ENCODE data around the gene DNAH9.
A peak's percentile ranks its signal among the peaks of the same experiment; 100 is the strongest.

DNAH9 gene

GRCh38 chr17:11979795-11980194 lies 381.5 kb downstream of the DNAH9 start:
- no peak for TF ChIP-seq CTCF (IDR thresholded peaks at IDR 0.05; ENCODE audit: insufficient read depth, missing control alignments)
- DNase-seq (ENCODE audit: insufficient read length, low spot score) (no peak), FAIRE-seq (no peak)

DNA sequence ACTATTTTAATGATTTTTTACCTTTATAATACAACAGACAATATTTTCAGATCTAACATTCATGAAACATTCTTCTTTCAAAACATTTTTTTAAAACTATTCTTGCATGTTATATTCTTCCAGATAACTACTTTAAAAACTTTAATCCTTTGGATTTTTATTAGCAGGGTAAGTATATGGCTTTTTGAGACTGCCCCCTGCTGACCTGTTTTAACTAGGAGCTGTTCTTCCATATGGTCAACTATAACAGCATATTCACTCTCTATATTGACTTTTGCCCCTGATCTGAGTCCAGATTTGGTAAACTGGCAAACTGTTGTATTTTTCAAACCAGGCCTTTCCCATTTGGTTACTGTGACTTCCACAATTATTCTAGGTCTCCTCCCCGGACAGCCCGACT lies 382.5 kb downstream of the DNAH9 start:
- TF ChIP-seq CTCF (IDR thresholded peaks at IDR 0.05; ENCODE audit: insufficient read depth, missing control alignments): no peak
- no peak for FAIRE-seq
- DNase-seq (ENCODE audit: insufficient read length, low spot score): no peak

GRCh38 chr17:11981862-11982261 lies 383.6 kb downstream of the DNAH9 start:
- TF ChIP-seq CTCF (IDR thresholded peaks at IDR 0.05; ENCODE audit: insufficient read depth, missing control alignments): no peak
- DNase-seq (ENCODE audit: insufficient read length, low spot score): no peak
- no peak for FAIRE-seq

GRCh38 chr17:11986179-11986941 lies 388.1 kb downstream of the DNAH9 start:
- TF ChIP-seq CTCF (IDR thresholded peaks at IDR 0.05; ENCODE audit: insufficient read depth, missing control alignments): no peak
- no peak for DNase-seq (ENCODE audit: insufficient read length, low spot score)
- FAIRE-seq: no peak

DNA sequence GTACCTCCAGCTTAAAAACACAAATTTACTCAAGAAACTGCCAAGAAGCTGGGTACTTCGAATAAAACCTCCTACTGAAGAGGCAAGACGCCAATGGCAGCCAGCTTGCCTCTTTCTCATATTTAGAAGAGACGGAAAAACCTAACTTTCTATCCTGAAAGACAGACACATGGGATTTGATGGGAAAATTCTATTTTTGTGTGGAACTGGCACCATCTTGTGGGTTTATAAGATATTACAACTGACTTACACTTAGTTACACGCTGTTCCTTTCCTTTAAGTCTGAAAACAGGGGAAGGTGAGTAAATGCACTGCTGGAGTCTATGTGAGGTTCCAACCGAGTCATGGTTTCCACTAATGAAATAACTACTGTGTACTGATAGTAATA lies 388.7 kb downstream of the DNAH9 start:
- TF ChIP-seq CTCF (IDR thresholded peaks at IDR 0.05; ENCODE audit: insufficient read depth, missing control alignments): peak; percentile 23
- peak; percentile 16 for FAIRE-seq
- no peak for DNase-seq (ENCODE audit: insufficient read length, low spot score)

DNA sequence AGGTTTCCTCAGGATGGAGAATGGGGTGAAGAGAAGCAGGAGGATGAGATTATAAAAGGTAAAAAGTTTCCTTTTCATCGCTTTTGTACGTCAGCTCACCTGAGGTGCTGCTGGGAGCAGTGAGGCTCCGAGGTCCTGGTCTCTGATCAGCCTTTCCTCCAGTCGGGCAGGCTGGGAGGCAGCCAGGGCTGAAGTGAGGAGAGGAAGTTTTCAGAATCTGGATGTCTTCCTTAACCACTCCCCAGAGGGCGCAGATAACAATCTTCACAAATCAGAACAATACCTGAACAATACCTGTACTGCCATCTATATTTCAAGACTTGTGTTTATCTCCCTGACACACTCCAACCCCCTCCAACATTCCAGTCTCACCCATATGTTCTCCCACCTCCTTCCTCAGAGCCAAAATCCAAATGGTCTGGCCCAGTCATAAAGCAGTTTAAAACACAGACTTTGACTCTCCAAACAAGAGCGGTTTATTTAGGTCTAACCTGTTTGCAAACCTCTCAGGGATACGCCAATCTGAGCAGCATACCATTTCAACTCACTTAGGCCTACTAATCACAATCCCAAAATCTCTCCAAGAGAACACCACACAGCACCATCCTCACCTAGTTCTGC lies 392.2 kb downstream of the DNAH9 start:
- TF ChIP-seq CTCF (IDR thresholded peaks at IDR 0.05; ENCODE audit: insufficient read depth, missing control alignments): no peak
- no peak for DNase-seq (ENCODE audit: insufficient read length, low spot score)
- FAIRE-seq: no peak

DNA sequence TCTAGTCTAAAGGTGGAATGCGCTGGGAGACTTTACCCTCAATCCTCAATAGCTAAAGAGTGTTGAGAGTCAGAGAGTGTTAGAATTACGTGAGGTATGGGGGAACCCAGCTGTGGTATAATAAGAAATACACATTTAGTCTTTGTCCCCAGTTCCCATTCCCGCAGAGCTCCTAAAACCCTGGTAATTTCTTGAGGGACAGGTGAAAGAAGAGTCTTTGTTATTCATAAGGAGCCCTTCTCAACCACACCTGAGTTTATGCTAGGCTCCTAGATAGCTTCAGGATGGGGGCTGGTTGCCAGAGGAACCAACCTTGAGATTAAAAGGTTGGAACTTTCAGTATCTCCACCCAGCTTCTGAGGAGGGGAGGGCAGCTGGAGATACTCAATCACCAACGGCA lies 393.2 kb downstream of the DNAH9 start:
- no peak for FAIRE-seq
- DNase-seq (ENCODE audit: insufficient read length, low spot score): no peak
- no peak for TF ChIP-seq CTCF (IDR thresholded peaks at IDR 0.05; ENCODE audit: insufficient read depth, missing control alignments)
